Activated T-cell treated with anti-CD3 and anti-CD28 coated beads, Interleukin-2, amount 50 U/mL, for 72 hours (primary cell): ENCODE results near the gene ACOX1. TPM values are rescaled to one million over a fixed set of nuclear protein-coding genes. Genes with fewer than 3 reads are reported as not detected.
A peak's percentile ranks its signal among the peaks of the same experiment; 100 is the strongest.

Experiments used
- ATAC-seq, 2 donors: fragments of 150-1000 bp; cut with Tn5 transposase; replicated peaks in 1 of 2; 2 replicates each; pipeline ENCODE4 v1.10.0; 2021; ENCODE audit warnings: moderate library complexity in 2 of 2, mild to moderate bottlenecking in 1 of 2
- DNase-seq, 2 donors: peaks; one replicate each; pipeline ENCODE4 v3.0.0; 2021 to 2022; ENCODE audit warnings: mixed read lengths in 1 of 2
- H3K27ac Mint-ChIP-seq: one replicate; pipeline ENCODE4 v1.8.0; 2022; ENCODE audit warnings: mild to moderate bottlenecking, moderate library complexity, mixed read lengths
- H3K27me3 Mint-ChIP-seq: one replicate; pipeline ENCODE4 v1.8.0; 2022; ENCODE audit warnings: low read depth, mixed read lengths
- H3K36me3 Mint-ChIP-seq, 2 donors: one replicate each; pipeline ENCODE4 v1.8.0; 2022; ENCODE audit warnings: mixed read lengths in 2 of 2, mild to moderate bottlenecking in 1 of 2; ENCODE audit not compliant: insufficient read depth in 2 of 2
- H3K4me1 Mint-ChIP-seq: one replicate; pipeline ENCODE4 v1.8.0; 2022; ENCODE audit warnings: low read depth, mixed read lengths
- H3K4me3 Mint-ChIP-seq, 2 donors: one replicate each; pipeline ENCODE4 v1.8.0; 2022; ENCODE audit warnings: mild to moderate bottlenecking in 2 of 2, mixed read lengths in 2 of 2, moderate library complexity in 2 of 2
- H3K9me3 Mint-ChIP-seq, 2 donors: one replicate each; pipeline ENCODE4 v1.8.0; 2022; ENCODE audit warnings: mixed read lengths in 2 of 2
- total RNA-seq, 2 donors: library from RNA; stranded (reverse); gene quantifications; one replicate each; pipeline ENCODE4 v1.2.3, GENCODE V29; 2022

ACOX1 gene
- total RNA-seq, 2 donors from 2014 or later = 28.2 to 28.6 TPM

GRCh38 chr17:75925912-75926311, 53.1 kb downstream of the ACOX1 start:
- Mint-ChIP-seq H3K27ac (no peak overlapping the region), H3K4me1 (no peaks in the 10 kb centered on the region), H3K9me3 (no peaks in the 10 kb centered on the region), H3K4me3 (no peak overlapping the region), H3K27me3 (no peaks in the 10 kb centered on the region), H3K36me3 (peaks cover 0 to 3% of the 10 kb centered on the region in 2 donors)
- DNase-seq (no peak), ATAC-seq (no peak)

GRCh38 chr17:75925103-75925502, 53.9 kb downstream of the ACOX1 start:
- ATAC-seq (no peak), DNase-seq (no peak)
- no peaks in the 10 kb centered on the region for H3K9me3 Mint-ChIP-seq
- H3K36me3 Mint-ChIP-seq = peaks cover 0 to 3% of the 10 kb centered on the region in 2 donors
- H3K27ac Mint-ChIP-seq = no peak overlapping the region
- H3K4me1 Mint-ChIP-seq = no peaks in the 10 kb centered on the region
- no peaks in the 10 kb centered on the region for H3K27me3 Mint-ChIP-seq
- H3K4me3 Mint-ChIP-seq = no peak overlapping the region

DNA sequence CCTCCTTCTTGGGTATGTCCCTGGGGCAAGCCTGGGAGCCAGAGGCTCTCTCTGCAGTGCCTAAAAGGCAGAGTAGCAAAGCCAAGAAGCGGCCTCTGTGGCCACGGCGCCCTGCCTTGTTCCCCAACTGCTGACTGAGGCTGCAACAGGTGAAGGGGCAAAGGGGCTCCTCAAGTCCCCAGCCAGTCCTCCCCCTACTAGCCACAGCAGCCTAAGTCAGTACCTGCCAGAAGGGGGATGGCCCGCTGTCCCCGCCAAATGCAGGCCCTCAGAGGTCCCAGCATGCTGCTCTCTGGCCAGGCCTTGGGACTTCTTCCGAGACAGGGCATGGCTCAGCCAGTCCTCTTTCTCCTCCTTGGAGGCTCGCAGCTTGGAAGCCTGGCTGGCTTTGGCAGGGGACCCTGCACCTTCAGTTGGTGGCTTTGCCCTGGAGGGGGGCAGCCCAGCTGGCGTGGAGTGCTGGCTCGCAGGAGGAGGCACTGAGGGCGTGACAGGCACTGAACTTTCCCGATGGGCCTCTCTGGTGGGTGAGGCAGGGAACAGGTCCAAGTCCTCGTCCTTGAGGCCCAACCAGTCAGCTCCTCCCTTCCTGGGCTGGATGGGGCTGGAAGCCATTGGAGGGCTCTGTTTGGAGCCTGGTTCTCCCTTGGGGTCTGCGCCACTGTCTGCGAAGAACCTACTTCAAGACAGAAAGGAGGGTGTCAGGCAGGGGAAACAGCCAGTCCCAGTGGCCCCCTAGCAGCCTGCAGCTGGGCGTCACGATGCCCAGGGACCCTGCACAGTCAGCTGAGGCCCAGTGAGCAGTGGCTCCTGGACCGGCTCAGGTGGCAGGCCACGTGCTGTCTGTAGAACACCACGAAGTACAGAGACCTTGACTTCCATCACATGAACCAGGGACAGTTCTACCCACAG, 55.7 kb downstream of the ACOX1 start:
- peaks cover 0 to 3% of the 10 kb centered on the region in 2 donors for H3K36me3 Mint-ChIP-seq
- no peaks in the 10 kb centered on the region for H3K4me1 Mint-ChIP-seq
- H3K9me3 Mint-ChIP-seq = no peaks in the 10 kb centered on the region
- no peaks in the 10 kb centered on the region for H3K27me3 Mint-ChIP-seq
- H3K27ac Mint-ChIP-seq = no peak overlapping the region
- H3K4me3 Mint-ChIP-seq = no peak overlapping the region
- ATAC-seq = no peak
- DNase-seq = no peak

DNA sequence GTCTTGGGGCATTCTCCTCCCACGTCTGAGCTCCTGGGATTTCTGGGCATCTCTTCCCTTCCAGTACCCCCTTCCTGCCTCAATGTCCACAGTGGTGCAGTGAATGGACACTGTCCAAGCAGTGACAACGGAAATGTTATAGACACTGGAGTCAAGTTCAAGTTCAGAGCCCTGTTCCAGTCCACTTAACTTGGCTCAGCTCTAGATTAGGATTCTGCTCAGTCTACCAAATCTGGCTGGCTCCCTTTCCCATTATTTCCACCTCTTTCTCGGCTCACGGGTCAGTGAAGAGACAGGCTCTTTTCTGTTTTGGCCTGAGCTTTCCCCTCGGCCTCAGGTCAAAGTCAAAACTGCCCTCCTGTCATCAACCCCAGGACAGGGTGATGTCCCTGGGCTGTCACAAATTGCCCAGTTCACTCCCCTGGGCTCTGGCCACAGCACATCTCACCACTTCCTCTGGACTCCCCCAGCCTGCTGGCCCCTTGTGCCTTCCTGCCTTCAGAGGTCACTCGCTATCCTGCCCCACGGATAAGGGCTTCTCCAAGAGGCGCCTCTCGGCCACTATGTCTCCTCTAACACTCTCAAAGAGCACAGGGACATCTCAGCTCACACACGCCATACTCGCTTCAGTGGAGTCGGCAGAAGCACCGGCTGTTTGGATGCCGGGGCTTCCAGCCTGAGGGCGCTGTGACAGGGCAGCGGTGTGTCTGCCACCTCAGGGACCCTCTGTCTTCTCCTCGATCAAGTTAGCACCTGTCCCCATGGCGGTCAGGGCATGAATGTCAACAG, 56.6 kb downstream of the ACOX1 start:
- DNase-seq (no peak), ATAC-seq (no peak)
- Mint-ChIP-seq H3K9me3 (no peaks in the 10 kb centered on the region), H3K27ac (no peak overlapping the region), H3K4me3 (no peak overlapping the region), H3K27me3 (no peaks in the 10 kb centered on the region), H3K4me1 (no peaks in the 10 kb centered on the region), H3K36me3 (peaks cover 0 to 1% of the 10 kb centered on the region in 2 donors)

GRCh38 chr17:75921596-75921995, 57.4 kb downstream of the ACOX1 start:
- Mint-ChIP-seq H3K4me3 (no peak overlapping the region), H3K4me1 (no peaks in the 10 kb centered on the region), H3K9me3 (no peaks in the 10 kb centered on the region), H3K36me3 (peaks cover 0 to under 1% of the 10 kb centered on the region in 2 donors), H3K27ac (no peak overlapping the region), H3K27me3 (no peaks in the 10 kb centered on the region)
- DNase-seq (no peak), ATAC-seq (no peak)

- ATAC-seq = no peak
- H3K27ac Mint-ChIP-seq = no peak overlapping the region
- H3K27me3 Mint-ChIP-seq = no peaks in the 10 kb centered on the region
- no peaks in the 10 kb centered on the region for H3K9me3 Mint-ChIP-seq
- no peaks in the 10 kb centered on the region for H3K4me1 Mint-ChIP-seq
- H3K4me3 Mint-ChIP-seq = no peak overlapping the region
- no peak for DNase-seq
- no peaks in the 10 kb centered on the region for H3K36me3 Mint-ChIP-seq
These were observed 58.9 kb downstream of the ACOX1 start for GRCh38 chr17:75920045-75920560.

DNA sequence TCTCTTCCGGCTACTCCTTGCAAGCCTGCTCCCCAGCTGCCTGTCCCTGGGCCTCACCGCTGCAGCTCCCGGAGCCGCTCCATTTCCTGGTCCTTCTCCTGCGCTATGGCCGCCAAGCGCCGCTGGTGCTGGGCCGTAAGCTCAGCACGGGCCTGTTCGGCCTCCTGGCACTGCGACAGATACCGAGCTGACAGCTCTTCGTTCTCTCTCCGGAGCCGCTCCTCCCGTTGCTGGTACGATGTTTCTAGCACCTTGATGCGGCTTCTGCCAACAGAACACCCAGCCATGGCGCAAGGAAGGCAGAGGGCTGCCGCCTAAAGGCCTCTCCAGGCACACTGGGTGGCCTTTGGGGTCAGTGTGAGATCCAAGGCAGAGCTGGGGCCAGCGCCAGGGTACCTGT, 59.4 kb downstream of the ACOX1 start:
- H3K4me1 Mint-ChIP-seq = no peaks in the 10 kb centered on the region
- H3K4me3 Mint-ChIP-seq = no peak overlapping the region
- peaks cover 0 to 3% of the 10 kb centered on the region in 2 donors for H3K36me3 Mint-ChIP-seq
- no peak for ATAC-seq
- no peak for DNase-seq
- H3K27ac Mint-ChIP-seq = no peak overlapping the region
- H3K27me3 Mint-ChIP-seq = no peaks in the 10 kb centered on the region
- no peaks in the 10 kb centered on the region for H3K9me3 Mint-ChIP-seq

DNA sequence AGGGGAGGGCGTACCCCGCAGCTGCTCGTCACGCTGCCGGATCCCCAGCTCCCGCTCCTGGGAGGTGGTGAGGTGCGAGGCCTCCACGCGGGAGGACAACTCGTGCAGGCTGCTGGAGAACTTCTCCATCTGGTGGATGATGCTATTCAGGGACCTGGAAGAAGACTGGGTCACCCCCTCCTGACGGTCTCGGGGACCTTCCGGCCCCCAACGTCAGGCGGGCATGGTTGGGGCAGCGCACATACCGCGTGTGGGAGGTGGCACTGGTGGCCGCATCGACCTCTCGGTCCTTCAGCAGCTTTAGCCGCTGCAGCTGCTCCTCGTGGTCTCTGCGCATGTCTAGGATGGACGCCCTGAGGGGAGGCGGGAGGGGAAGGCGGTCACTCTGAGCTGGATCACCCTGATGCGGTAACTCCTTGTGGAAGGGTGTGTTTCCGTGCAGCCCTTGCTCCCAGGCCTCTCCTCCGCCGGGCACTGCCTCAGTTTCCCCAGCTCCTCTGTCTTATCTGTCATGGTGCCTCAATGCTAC, 61.0 kb downstream of the ACOX1 start:
- H3K27ac Mint-ChIP-seq = no peak overlapping the region
- no peak overlapping the region for H3K4me3 Mint-ChIP-seq
- peaks cover 0 to 3% of the 10 kb centered on the region in 2 donors for H3K36me3 Mint-ChIP-seq
- H3K9me3 Mint-ChIP-seq = no peaks in the 10 kb centered on the region
- ATAC-seq (no peak), DNase-seq (no peak)
- no peaks in the 10 kb centered on the region for H3K4me1 Mint-ChIP-seq
- no peaks in the 10 kb centered on the region for H3K27me3 Mint-ChIP-seq

GRCh38 chr17:75917141-75917916, 61.6 kb downstream of the ACOX1 start:
- Mint-ChIP-seq H3K36me3 (peaks cover 0 to 3% of the 10 kb centered on the region in 2 donors), H3K9me3 (no peaks in the 10 kb centered on the region), H3K27ac (no peak overlapping the region), H3K4me1 (no peaks in the 10 kb centered on the region), H3K4me3 (no peak overlapping the region), H3K27me3 (no peaks in the 10 kb centered on the region)
- ATAC-seq = no peak
- DNase-seq = no peak

DNA sequence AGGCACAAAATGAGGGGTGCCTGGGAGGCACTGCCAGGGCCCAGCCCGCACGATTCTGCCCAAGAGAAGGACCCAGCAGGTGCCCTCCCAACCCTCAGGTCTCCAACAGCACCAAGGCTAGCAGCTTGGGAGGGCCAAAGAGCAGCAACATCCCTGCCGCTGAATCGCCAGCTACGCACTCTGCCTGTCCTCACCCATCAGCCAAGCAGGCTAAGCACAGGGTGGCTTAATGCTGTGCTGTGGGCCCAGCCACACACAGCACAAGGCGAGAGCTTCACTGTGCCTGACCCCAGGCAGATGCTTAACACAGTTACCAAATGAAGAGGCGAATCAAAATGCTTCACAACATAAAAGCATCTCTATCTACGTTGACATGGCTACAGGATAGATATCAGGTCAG, 63.7 kb downstream of the ACOX1 start:
- peaks cover 0 to 3% of the 10 kb centered on the region in 2 donors for H3K36me3 Mint-ChIP-seq
- H3K27ac Mint-ChIP-seq = peak overlapping the region; percentile 60
- ATAC-seq (no peak), DNase-seq (no peak)
- no peaks in the 10 kb centered on the region for H3K9me3 Mint-ChIP-seq
- H3K27me3 Mint-ChIP-seq = no peaks in the 10 kb centered on the region
- no peaks in the 10 kb centered on the region for H3K4me1 Mint-ChIP-seq
- no peak overlapping the region for H3K4me3 Mint-ChIP-seq

DNA sequence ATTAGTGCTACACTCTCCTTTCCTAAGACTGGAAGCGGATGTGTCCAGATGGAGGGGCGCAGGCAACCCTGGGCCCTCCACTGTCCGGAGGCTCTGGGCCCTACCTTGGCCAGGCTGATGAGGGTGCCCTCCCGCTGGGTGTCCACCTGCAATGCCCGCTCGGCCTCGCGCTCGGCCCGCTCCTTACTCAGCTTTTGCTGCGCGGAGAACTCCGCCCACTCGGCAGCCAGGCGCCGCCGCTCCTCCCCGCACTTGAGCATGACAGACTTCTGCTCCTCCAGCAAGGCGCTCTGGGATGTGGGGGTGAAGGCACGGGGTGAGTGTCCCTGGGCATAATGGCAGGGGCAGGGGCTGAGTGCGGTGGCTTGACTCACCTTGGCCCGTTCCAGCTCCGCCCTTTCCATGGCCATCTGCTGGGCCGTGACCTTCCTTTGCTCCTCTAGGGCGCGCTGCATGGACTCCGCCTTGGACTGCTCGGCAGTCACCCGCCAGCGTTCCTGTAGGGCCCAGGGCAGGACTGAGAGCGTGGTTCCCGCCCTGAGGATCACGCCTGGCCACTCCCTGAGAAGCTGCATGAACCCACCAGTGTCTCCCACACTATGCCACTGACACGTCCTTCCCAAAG, 64.2 kb downstream of the ACOX1 start:
- Mint-ChIP-seq H3K4me3 (no peak overlapping the region), H3K27ac (no peak overlapping the region), H3K36me3 (peaks cover 0 to 3% of the 10 kb centered on the region in 2 donors), H3K27me3 (no peaks in the 10 kb centered on the region), H3K9me3 (no peaks in the 10 kb centered on the region), H3K4me1 (no peaks in the 10 kb centered on the region)
- DNase-seq = no peak
- ATAC-seq = no peak

- Mint-ChIP-seq H3K27me3 (no peaks in the 10 kb centered on the region), H3K36me3 (peaks cover 0 to 3% of the 10 kb centered on the region in 2 donors), H3K27ac (no peak overlapping the region), H3K9me3 (no peaks in the 10 kb centered on the region), H3K4me1 (no peaks in the 10 kb centered on the region), H3K4me3 (no peak overlapping the region)
- ATAC-seq (no peak), DNase-seq (no peak)
These were observed 65.3 kb downstream of the ACOX1 start for GRCh38 chr17:75913537-75914210.
